Cerebellar nuclear complex (tissue), 1 donor: ENCODE results near the gene AP2B1.
A peak's percentile ranks its signal among the peaks of the same experiment; 100 is the strongest.

Experiments used
- DNase-seq, 2 experiments: peaks; one replicate each; lab custom pipeline; 2025; lab: John Stamatoyannopoulos, UW

Gene AP2B1

DNA sequence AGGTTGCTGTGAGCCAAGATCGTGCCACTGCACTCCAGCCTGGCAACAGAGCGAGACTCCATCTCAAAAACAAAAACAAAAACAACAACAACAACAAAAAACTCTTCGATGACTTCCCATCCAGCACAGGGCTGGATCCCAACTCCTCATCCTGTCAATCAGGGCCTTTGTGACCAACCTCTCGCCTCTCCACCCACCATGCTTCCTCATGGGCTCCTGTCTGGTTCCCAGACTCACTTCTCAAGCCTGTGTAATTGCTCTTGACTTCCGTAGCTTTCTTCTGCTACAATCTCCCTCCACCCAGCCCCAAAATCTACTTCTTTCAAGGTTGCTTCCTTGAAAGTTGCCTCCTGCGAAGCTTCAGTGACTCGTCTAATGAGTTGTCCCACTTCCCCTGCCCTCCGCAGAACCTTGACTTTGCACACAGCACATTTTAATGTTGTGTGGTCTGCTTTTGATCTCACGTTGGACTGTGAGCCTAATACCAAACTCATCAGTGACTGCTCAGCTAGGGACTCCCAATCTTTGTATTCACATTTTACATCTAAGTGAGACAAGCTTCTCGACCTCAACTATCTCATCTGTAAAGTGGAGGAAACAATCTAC, 143.4 kb downstream of the AP2B1 start:
- DNase-seq = no peak

DNA sequence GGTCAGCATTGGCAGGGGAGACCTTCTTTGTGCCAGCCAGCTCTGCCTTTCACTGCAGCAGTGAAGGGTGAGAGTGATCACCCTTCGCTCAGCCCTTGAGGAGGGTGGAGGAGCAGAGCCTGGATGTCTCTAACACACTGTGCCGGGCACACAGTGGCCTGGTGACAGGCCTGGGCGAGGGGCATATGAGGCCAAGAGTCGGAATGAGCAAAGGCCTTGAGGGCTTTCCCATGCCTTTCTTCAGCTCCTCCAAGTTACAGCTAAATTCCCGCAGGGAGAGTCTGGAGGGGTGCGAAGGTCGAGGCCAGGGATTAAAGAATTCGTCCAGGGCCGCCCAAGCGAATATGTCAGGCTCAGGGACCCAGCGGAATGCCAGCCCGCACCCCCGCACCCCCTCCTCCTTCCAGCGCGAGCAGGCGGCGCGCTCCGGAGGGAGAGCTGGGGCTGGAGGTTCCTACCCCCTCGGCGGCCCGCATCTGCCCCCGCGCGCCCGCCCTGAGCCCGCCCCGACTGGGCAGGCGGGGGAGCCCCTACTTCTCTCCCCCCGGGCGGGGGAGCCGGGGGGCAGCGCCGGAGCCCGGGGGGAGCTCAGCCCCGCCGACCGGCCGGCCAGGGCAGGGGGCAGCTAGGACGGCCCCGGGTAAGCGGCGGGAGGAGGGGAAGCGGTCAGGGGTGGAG, 144.3 kb downstream of the AP2B1 start, which contains the start of gene RASL10B:
Gene RASL10B (plus strand): TSS at position 401 of the 678 bp plus-strand sequence. CDS start 3,546 bp downstream, outside the sequence.
- no peak for DNase-seq

DNA sequence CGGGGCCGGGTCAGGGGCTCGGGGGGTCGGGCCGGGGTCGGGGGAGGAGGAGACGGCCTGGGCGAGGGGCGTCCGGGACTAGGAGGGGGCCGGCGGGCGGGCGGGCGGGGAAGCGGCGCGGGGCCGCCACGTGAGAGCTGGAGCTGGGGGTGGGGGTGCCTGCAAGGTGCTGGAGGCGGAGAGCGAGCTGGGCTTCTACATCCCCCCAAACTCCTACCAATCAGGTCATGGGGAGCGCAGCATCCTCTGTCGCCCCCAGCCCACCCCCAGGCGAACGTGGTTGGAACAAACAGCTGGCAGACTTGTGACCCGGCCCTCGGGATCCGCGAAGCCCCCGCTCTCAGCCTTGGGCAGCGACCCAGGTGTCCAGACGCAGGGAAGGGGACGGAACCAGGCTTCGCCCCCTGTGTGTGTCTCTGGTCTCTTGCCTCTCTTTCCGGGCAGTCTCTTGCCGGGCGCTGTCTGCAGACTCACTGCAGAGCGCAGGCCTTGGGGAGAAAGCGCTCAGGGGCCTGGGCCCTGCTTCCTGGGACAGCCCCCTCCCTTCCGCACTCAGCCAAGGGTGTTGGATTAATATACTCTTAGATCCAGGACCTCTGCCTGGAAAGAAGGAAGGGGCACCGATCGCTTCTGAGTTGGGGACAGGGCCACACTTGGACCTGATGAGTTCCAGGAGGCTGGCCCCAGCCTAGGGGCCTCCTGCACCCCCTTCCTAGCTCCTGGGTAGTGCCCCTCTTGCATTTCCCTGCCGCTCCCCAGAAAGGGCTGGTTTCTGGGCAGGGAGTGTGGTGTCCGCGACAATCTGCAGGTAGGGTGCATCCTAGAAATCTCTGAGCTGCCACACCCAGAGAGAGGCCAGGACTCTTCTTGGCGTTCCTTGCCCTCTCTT, 145.0 kb downstream of the AP2B1 start:
- no peak for DNase-seq

DNA sequence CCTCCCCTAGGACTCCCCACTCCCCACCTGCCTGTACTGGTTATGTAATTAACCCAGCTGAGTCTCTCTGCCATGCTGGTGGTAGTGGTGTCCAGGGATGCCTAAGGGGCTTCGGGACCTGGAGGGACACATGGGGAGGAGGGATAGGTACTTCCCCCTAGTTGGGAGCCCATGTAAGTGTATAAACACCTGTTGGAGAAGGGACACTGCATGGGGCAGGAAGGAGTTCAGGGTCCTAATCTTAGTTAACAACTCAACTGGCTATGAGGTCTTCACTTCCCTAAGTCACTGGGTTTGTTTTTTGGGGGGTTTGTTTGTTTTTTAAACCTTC, 145.6 kb downstream of the AP2B1 start:
- DNase-seq = no peak

DNA sequence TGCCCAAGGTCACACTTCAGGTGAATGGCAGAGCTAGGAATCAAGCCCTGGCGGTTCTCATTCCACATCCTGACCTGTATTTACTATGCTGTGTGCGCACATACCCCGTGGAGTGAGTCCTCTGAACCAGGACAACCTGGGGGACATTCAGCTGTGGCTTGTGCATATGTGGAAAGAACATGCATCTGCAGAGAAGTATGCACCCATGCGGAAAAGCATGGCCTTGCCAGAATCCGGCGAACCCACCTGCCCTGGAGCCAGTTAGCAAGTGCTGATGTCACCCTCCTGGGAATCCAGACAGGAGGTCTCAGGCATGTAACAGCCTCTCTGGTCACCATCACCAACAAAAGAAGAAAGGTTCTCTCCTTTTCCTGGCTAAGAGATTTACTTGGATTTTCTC, 146.2 kb downstream of the AP2B1 start:
- DNase-seq = no peak

DNA sequence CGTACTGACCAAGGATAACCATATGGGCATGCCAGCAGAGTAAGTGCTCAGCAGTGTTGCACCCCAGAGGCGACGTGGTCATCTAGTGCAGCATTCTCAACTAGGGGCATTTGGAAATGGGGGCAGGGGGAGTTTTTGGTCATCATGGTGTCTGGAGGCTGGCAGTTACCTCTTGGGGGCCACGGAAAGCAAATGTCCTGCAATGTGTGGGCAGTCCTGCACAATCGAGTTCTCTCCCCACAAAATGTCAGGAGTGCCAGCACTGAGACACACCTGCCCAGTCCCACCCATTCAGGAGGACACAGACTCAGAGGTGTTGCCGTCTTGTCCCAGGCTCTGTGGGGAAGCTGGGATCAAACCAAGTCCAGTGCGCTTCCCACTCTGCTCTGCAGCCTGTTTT, 147.3 kb downstream of the AP2B1 start:
- no peak for DNase-seq

DNA sequence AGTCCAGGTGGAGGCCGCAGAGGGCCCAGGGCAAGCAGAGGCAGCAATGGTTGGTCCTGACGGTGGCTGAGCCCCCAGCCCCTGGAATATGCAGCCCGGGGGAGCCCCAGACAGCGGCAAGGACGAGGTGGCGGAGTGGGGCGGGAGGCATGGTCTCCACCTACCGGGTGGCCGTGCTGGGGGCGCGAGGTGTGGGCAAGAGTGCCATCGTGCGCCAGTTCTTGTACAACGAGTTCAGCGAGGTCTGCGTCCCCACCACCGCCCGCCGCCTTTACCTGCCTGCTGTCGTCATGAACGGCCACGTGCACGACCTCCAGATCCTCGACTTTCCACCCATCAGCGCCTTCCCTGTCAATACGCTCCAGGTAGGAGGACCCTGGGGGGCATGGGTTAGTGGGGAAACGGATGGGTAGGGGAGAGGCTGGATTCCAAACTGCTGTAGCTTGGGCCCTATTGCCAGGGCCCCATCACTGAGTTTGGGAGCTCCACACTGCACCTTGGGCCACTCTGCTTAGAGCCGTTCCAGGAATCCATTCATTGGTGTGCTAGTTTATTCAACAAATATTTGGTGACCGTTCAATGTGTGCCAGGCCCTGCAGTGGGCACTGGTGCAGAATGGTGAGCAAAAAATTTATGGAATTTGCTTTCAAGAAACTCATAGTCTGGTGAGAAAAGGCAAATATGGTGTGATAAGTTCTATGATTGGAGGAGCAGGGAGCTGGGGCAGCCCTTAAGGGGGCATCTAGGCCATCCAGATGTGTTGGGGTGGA, 148.1 kb downstream of the AP2B1 start:
- no peak for DNase-seq

DNA sequence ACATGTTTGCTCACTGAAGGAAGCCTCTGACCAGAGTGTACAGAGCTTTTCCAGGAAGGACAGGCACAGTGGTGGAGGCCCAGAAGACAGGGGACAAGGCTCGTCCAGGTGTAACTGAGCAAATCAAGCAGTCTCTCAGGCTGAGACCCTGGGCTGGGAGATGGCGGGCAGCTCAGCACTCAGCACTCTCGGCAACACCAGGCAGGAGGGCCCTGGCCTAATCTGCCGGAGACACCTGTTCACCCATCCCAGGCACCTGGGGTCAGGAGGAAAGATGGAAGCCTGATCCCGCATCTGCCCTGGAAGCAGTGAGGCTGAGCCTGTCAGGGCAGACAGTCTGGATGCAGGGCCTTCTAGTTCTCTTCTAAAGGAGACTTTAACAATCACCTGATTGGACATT, 149.1 kb downstream of the AP2B1 start:
- DNase-seq = no peak

DNA sequence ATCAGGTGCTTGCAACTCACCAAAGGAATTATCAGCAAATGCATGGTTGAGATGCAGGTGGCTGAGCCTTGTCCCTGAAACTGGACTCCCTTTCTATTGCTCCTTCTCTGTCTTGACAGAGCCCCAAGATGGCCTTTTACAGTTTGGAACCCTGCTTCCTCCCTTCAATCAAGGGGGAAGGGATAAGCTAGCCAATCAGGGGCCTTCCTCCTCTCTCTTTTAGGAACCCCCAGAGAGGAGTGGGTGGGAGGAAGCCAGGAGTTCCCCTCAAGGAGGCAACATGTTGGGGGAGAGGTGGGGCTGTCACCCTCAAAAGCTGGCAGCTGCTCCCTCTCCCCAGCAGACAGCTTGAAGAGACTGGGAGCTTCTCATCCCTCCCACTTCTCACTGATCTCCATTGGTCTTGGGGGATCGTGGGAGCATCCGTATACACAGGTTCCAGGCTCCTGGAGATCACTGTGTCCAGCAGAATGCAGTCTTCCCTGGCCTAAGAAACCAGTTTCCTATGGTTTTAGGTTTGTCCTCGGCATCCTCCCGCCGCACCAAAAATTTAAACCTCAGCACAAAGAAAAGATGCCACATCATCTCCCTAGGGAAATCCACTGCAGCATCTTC, 151.5 kb downstream of the AP2B1 start:
- no peak for DNase-seq

DNA sequence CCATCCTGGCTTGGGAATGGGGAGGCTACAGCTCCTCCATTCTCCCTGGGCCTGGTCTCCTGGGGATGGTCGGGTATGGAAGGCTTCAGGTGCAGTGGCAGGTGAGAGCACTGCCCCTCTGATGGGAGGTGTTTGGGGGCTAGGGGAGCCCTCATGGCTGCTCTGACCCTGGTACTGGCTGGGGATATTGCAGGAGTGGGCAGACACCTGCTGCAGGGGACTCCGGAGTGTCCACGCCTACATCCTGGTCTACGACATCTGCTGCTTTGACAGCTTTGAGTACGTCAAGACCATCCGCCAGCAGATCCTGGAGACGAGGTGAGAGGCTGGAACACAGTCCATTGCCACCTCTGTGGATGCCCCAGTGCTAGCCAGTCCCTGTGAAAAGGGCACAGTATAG, 153.1 kb downstream of the AP2B1 start:
- no peak for DNase-seq

DNA sequence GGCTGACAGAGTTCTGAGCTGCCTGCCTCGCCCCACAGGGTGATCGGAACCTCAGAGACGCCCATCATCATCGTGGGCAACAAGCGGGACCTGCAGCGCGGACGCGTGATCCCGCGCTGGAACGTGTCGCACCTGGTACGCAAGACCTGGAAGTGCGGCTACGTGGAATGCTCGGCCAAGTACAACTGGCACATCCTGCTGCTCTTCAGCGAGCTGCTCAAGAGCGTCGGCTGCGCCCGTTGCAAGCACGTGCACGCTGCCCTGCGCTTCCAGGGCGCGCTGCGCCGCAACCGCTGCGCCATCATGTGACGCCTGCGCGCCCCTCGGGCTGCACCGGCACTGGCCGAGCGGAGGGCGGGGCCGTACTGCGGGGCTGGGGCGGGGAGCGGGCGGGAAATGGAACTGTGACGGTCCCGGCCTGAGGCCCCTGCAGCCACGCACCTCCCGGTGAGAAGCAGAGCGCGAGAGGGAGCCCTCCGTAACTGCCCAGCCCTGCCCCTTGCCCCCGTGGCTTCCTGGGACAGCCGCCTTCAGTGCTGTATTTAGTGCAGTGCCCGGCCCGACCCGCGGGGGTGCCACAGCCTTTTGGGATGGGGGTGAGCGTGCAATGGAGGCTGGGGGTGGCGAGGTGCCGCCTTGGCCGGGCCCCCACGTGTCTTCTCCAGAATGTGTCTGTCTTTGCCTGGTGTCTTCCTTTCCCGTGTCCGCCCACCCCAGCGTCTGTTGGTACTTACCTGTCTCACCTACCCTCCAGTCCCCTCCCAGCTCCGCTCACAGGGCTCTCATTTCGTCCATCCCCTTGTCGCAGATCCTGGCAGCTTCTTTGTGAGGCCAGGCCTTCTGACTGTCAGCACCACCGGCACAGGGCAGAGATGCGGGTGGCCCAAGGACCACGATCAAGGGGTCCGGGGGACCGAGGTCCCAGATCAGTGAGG, 154.1 kb downstream of the AP2B1 start:
- DNase-seq = no peak

DNA sequence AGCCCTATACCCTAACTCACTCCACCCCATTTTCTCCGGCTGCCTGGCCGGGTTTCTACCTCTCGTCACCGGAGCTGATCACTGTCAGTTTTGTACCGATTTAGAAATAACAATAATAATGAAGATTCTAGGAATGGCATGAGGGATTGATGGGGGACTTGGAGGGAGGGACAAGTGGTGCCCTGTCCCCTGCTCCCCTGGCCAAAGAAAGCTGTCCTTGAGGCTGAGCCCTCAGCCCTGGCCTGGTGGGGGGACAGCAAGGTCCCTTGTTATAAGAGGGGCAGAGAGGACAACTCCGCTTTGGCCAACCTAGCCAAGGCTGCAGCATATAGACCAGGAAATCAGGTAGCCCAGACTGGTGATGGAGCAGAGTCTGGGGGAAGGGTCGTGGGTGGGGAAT, 155.4 kb downstream of the AP2B1 start:
- no peak for DNase-seq

DNA sequence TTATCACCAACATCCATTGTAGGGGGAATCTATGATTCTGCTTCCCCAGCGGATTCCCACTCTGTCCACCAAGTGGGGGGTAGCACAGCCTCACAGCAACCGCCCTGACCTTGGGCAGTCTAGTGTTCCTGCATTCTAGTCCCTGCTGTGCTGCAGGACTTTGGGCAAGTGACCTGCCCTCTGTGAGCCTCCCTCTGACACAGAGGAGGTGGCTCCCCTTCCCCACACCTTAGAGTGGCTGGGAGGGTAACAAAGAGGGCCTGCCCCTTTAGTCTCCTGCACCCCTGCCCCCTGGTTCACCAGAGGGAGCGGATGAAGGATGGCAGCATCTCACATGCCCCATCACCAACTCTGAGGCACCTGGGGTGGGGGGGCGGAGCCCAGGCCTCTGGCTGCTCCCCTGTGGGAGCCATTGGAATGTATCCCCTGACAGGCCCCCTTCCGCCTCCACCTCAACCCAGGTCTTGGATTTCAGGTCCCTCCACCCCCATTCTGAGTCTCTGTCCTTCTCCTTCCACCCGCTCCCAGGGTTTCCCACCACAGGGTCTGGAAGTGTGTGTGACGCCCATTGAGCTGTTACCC, 155.9 kb downstream of the AP2B1 start:
- no peak for DNase-seq

DNA sequence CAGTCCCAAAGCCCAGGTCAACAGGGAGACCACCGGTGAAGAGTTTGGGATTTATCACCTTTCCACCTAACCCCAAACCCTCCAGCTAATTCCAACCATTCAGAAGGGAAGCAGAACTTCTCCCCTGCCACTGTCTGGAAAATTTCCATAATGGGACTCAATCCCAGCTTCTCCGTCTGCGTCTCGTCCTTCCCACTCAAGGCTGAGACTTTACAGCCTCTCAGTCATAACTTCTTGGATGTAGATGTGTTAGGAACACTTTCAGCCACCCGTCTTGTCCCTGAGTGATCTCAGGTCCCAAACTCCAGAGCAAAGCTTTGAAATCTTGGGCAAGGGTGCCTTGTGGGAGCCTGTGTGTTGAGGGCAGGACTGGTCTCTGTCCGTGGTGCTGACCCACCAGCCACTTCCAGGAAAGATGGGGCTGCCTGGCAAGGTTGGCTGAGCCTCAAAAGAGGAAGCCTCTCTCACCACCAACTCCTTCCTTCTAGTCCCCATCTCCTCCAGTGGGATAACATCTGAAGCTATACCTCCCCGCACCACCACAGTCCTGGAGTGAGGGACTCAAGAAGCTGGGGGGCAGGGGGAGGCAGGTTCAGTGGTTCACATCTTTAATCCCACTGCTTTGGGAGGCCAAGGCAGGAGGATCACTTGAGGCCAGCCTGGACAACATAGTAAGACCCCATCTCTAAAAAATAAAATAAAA, 156.7 kb downstream of the AP2B1 start:
- DNase-seq = no peak

DNA sequence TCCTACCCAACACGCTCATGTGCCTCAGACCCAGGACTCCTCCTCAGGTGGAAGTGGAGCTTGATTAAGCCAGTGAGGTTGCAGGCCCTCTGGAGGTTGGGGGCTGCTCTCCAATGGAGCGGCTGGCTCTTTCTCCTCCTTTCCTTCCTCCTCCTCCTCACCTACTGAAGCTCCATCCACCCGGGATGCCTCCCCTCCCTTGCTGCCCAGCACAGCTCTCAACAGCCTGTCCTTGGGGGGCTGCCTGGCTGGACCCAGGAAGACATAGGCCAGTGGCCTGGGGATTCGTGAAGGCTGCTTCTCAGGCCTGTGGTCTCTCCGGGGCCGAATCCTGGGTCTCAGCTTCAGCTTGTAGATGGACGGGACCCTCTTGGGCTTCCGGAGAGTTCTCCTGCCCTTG, 157.7 kb downstream of the AP2B1 start:
- DNase-seq = no peak

DNA sequence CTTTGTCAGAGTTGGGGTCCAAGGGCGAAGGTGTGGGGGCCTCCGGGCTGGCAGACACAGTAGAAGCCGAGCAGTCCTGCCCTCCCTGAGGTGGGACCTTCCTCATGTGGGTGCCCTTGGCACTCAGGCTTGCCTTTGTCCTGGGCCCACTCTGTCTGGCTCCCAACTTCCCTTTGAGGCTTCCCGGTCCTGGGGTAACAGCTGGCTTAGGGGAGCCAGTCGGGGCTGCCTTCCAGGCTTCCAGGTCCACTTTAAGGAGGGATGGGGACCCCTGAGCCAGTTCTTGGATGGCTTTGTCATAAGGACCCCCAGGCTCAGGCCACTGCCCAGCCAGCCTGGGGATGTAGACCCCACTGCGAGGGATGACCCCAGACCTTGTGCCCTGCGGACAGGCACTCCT, 158.1 kb downstream of the AP2B1 start:
- no peak for DNase-seq

DNA sequence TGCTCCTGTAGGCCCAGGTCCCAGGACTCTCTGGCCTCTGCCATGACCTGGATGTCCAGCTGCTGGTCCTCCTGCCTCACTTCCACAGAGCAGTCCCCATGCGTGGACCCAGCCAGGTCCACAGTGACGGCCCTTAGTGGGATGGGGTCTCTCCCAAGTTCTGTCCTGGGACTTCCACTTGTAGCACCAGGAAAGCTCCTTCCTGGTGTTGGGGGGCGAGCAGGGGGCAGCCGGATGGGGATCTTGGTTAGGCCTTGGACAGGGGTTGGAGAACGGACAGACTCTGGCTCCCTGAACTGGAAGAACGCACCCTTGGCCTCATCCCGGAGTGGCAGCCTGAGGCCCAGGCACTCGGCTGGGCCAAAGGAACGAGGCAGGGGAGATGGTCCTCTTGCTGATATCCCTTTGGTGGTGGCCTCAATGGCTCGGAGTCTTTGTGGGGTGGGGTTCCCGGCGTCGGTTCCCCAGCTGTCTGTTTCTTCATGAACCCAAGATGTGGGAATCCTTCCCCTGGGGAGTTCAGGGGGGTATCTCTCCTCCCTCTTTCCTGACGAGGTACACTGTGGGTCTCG, 158.7 kb downstream of the AP2B1 start:
- no peak for DNase-seq

DNA sequence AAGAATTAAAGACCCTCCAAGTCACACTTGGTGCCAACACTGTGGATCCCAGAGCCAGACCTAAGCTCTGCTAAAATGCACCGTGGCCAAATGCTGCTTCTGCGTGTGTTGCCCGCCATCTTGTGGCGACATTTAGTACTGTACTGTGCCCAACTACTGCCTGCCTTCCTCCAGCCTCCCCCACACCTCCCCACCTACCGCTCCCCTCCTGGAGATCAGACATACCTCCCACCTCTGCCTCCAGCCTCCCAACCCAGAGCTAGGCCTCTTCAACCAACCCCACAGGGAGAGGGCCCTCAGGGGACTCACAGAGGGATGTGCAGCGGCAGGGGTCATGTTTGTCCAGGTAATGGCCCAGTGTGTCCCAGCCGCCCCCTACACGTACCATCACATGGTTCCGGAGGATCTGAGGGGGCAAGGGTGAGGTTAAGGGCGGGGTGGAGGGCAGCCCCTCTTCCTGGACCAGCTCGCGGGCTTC, 160.5 kb downstream of the AP2B1 start:
- peak in 1 of 2 experiments; percentile 42 for DNase-seq

DNA sequence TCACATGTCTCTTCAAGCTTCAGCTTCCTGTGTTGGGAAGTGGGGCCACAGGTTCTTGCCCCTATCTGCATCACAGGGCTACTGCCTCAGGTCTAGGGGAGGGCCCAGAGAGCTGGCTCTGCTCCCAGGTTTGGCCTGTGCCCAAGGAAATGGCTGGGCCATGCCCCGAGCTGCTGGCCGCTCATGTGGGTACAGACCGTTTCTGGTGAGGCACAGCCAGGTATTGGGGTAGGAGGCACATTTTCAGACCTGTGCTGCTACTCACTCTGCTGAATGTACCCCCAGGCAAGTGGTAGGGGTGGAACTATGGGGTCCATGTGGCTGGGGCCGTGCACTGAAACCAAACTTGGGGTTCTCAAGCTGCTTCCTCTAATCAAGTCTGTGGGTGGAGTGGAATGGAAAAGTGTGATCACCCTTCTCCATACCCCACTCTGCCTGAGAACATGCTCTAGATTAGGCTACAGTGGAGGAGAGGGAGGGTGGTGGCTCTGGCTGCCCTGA, 161.3 kb downstream of the AP2B1 start:
- DNase-seq = no peak
